Mesenchymal stem cell (in vitro differentiated cells and primary cell): Measurements from ENCODE around the gene ALDH1L2.

ENCODE experiments used
- DNase-seq: peaks from one replicate; pipeline ENCODE4 v3.0.0-alpha.2; 2013
- H2AFZ ChIP-seq: one replicate; pipeline ENCODE4 v1.6.1; 2013; ENCODE audit warnings: low read depth, mild to moderate bottlenecking, control low read depth, inconsistent platforms, low read length, moderate library complexity
- H2AK5ac ChIP-seq: 2 replicates; pipeline ENCODE4 v1.6.1; 2013; ENCODE audit warnings: low read length, moderate library complexity, mild to moderate bottlenecking, inconsistent platforms; ENCODE audit not compliant: severe bottlenecking
- H2BK120ac ChIP-seq: one replicate; pipeline ENCODE4 v1.6.1; 2013; ENCODE audit warnings: low read depth, mild to moderate bottlenecking, inconsistent platforms, low read length, moderate library complexity
- H2BK12ac ChIP-seq, 2 experiments: one replicate each; pipeline ENCODE4 v1.6.1; 2013; ENCODE audit warnings: inconsistent platforms in 2 of 2, low read length in 2 of 2, mild to moderate bottlenecking in 2 of 2, moderate library complexity in 2 of 2, control low read depth in 1 of 2
- H2BK15ac ChIP-seq: one replicate; pipeline ENCODE4 v1.6.1; 2013; ENCODE audit warnings: mild to moderate bottlenecking, low read depth, inconsistent platforms; ENCODE audit not compliant: poor library complexity, severe bottlenecking
- H2BK5ac ChIP-seq: 2 replicates; pipeline ENCODE4 v1.6.1; 2013; ENCODE audit warnings: low read depth, mild to moderate bottlenecking, low read length, control low read depth, inconsistent platforms; ENCODE audit not compliant: poor library complexity, severe bottlenecking
- H3K14ac ChIP-seq, 2 experiments: one replicate each; pipeline ENCODE4 v1.6.1; 2013; ENCODE audit warnings: inconsistent platforms in 2 of 2, low read length in 2 of 2, control low read depth in 1 of 2, mild to moderate bottlenecking in 1 of 2, moderate library complexity in 1 of 2
- H3K18ac ChIP-seq, 2 experiments: one replicate each; pipeline ENCODE4 v1.6.1; 2013; ENCODE audit warnings: inconsistent platforms in 2 of 2, low read length in 2 of 2, control low read depth in 1 of 2, low read depth in 1 of 2, mild to moderate bottlenecking in 1 of 2
- H3K23ac ChIP-seq, 2 experiments: one replicate each; pipeline ENCODE4 v1.6.1; 2013; ENCODE audit warnings: inconsistent platforms in 2 of 2, low read length in 2 of 2, mild to moderate bottlenecking in 2 of 2, moderate library complexity in 2 of 2, control low read depth in 1 of 2
- H3K27ac ChIP-seq: 2 replicates; pipeline ENCODE4 v1.5.1; 2013; ENCODE audit warnings: mild to moderate bottlenecking, moderate library complexity, low read length, control low read depth, inconsistent platforms; ENCODE audit not compliant: poor library complexity, severe bottlenecking
- H3K27me3 ChIP-seq, 2 experiments: 2 replicates each; pipeline versions ENCODE4 v1.6.1 to v1.7.0; 2013; ENCODE audit warnings: low read length in 2 of 2, mild to moderate bottlenecking in 2 of 2, moderate library complexity in 2 of 2, control low read depth in 1 of 2, inconsistent platforms in 1 of 2; ENCODE audit not compliant: control insufficient read depth in 1 of 2, insufficient read depth in 1 of 2
- H3K36me3 ChIP-seq, 2 experiments: 2 replicates each; pipeline versions ENCODE4 v1.6.1 to v1.7.0; 2013; ENCODE audit warnings: low read length in 2 of 2, control low read depth in 1 of 2, inconsistent platforms in 1 of 2, low read depth in 1 of 2, mild to moderate bottlenecking in 1 of 2; ENCODE audit not compliant: insufficient read depth in 2 of 2, control insufficient read depth in 1 of 2
- H3K4ac ChIP-seq, 2 experiments: one replicate each; pipeline ENCODE4 v1.6.1; 2013; ENCODE audit warnings: inconsistent platforms in 2 of 2, low read length in 2 of 2, mild to moderate bottlenecking in 2 of 2, moderate library complexity in 2 of 2, control low read depth in 1 of 2, low read depth in 1 of 2
- H3K4me1 ChIP-seq: 2 replicates; pipeline ENCODE4 v1.6.1; 2013; ENCODE audit warnings: low read depth, low read length, control low read depth; ENCODE audit not compliant: control insufficient read depth, insufficient read depth
- H3K4me2 ChIP-seq: 2 replicates; pipeline ENCODE4 v1.6.1; 2013; ENCODE audit warnings: low read length, mild to moderate bottlenecking, inconsistent platforms; ENCODE audit not compliant: poor library complexity, severe bottlenecking
- H3K4me3 ChIP-seq, 2 experiments: 2 replicates each; pipeline versions ENCODE4 v1.5.1 to v1.7.0; 2013; ENCODE audit warnings: low read length in 2 of 2, mild to moderate bottlenecking in 2 of 2, control low read depth in 1 of 2, low read depth in 1 of 2; ENCODE audit not compliant: insufficient read depth in 1 of 2
- H3K79me1 ChIP-seq: replicated peaks from 2 replicates; pipeline ENCODE4 v1.6.1; 2013; ENCODE audit warnings: mild to moderate bottlenecking, control low read depth, low read length, inconsistent platforms; ENCODE audit not compliant: poor library complexity, severe bottlenecking
- H3K9ac ChIP-seq: 2 replicates; pipeline ENCODE4 v1.7.0; 2013; ENCODE audit warnings: mild to moderate bottlenecking, low read length, moderate library complexity
- H3K9me3 ChIP-seq: 2 replicates; pipeline ENCODE4 v1.7.0; 2013; ENCODE audit warnings: mild to moderate bottlenecking, low read length; ENCODE audit not compliant: control insufficient read depth
- H4K8ac ChIP-seq: one replicate; pipeline ENCODE4 v1.6.1; 2013; ENCODE audit warnings: inconsistent platforms, mild to moderate bottlenecking, low read length, moderate library complexity
- H4K91ac ChIP-seq: one replicate; pipeline ENCODE4 v1.6.1; 2013; ENCODE audit warnings: mild to moderate bottlenecking, low read length, inconsistent platforms
- WGBS: methylation state at CpG from one replicate; pipeline ENCODE4 v1.1.7; 2013; ENCODE audit warnings: mixed read lengths; 5-methylcytosine and 5-hydroxymethylcytosine counted together

ALDH1L2 gene

DNA sequence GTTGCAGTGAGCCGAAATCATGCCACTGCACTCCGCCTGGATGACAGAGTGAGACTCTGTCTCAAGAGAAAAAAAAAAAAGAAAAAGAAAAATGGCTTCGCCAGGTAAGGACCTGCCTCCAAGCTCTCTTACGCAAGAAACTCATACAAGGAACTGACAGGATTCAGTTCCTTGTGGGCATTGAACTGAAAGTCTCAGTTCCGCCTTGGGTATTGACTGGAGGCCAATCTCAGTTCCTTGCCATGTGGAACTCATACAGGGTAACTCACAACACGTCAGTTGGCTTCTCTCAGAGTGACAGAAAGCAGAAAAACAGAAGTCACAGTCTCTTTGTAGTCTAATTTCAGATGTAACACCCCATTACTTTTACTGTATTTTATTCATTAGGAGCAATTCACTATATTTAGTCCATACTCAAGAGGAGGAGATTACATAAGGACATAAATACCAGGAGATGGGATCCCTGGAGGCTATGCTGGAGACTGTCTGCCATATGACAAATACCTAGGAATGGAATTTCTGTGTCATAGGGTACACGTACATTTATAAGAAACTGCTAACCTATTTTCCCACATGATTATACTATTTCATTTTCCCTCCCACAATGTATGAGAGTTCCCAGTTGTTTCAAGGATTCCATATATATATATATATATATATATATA, 109.5 kb downstream of the ALDH1L2 start:
- Histone ChIP-seq H2BK15ac (no peak overlapping the region), H3K4me3 (no peak overlapping the region), H3K4ac (no peak overlapping the region), H3K27ac (no peak overlapping the region), H3K9me3 (no peaks in the 10 kb centered on the region), H2BK12ac (no peak overlapping the region), H3K4me1 (no peaks in the 10 kb centered on the region), H3K79me1 (no peaks in the 10 kb centered on the region), H2BK120ac (no peak overlapping the region), H3K18ac (no peak overlapping the region), H4K8ac (no peak overlapping the region), H2AFZ (no peak overlapping the region), H2AK5ac (no peak overlapping the region), H4K91ac (no peak overlapping the region), H3K27me3 (peaks cover 0 to 3% of the 10 kb centered on the region in 2 experiments), H3K23ac (no peak overlapping the region), H3K14ac (no peak overlapping the region), H3K9ac (no peak overlapping the region), H2BK5ac (no peak overlapping the region), H3K36me3 (no peaks in the 10 kb centered on the region), H3K4me2 (no peak overlapping the region)
- DNase-seq = peak; percentile 30
- WGBS = 83% methylated on average over 7 of the region's 7 CpGs

DNA sequence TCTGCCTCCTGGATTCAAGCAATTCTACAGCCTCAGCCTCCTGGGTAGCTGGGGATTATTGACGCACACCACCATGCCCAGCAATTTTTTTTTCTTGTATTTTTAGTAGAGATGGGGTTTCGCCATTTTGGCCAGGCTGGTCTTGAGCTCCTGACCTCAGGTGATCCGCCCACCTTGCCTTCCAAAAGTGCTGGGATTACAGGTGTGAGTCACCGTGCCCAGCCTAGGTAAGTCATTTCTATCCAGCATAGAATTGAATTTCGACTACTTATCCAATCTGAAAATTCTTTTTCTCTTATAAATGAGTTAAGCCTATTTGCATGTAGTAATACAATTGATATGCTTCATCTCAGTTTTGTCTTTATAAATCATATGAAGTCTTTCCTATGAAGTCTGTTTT, 111.0 kb downstream of the ALDH1L2 start:
- Histone ChIP-seq H3K14ac (no peak overlapping the region), H3K4me3 (no peak overlapping the region), H2BK120ac (no peak overlapping the region), H3K79me1 (no peaks in the 10 kb centered on the region), H4K91ac (no peak overlapping the region), H3K36me3 (no peaks in the 10 kb centered on the region), H2BK12ac (no peak overlapping the region), H2AFZ (no peak overlapping the region), H3K4ac (no peak overlapping the region), H3K27me3 (peaks cover 0 to 3% of the 10 kb centered on the region in 2 experiments), H3K27ac (no peak overlapping the region), H2BK15ac (no peak overlapping the region), H3K9ac (no peak overlapping the region), H3K23ac (no peak overlapping the region), H3K9me3 (no peaks in the 10 kb centered on the region), H2AK5ac (no peak overlapping the region), H3K4me1 (no peaks in the 10 kb centered on the region), H2BK5ac (no peak overlapping the region), H3K18ac (no peak overlapping the region), H3K4me2 (no peak overlapping the region), H4K8ac (no peak overlapping the region)
- no peak for DNase-seq
- 100% methylated on average over 3 of the region's 5 CpGs for WGBS

DNA sequence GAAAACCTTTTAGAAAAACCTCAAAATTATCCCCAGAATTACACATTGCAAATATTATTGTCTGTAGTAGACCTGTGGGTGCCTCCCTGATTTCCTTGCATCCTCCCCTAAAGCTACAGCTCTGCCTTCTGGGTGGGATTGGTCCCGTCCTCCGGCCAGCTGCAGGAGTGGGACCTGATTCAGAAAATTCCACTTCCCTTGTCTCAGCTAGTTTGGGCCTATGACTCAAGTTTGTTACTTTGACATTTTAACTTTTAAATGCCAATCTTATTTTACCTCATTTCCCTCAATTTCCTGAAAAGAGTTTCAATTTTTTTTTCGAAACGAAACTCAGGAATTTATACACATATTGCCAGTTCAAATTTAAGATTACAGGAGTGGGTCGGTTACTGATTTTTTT, 113.0 kb downstream of the ALDH1L2 start:
- Histone ChIP-seq H4K8ac (no peak overlapping the region), H3K9me3 (no peaks in the 10 kb centered on the region), H3K14ac (no peak overlapping the region), H2BK5ac (no peak overlapping the region), H4K91ac (no peak overlapping the region), H3K36me3 (no peaks in the 10 kb centered on the region), H3K18ac (no peak overlapping the region), H3K4me3 (no peak overlapping the region), H3K23ac (no peak overlapping the region), H2BK120ac (no peak overlapping the region), H2AK5ac (no peak overlapping the region), H3K9ac (no peak overlapping the region), H3K27me3 (no peaks in the 10 kb centered on the region), H2AFZ (no peak overlapping the region), H3K4me1 (no peaks in the 10 kb centered on the region), H2BK12ac (no peak overlapping the region), H2BK15ac (no peak overlapping the region), H3K4ac (no peak overlapping the region), H3K27ac (no peak overlapping the region), H3K4me2 (no peak overlapping the region), H3K79me1 (no peaks in the 10 kb centered on the region)
- WGBS = 87% methylated on average over 5 of the region's 5 CpGs
- DNase-seq = no peak
